Uterus (tissue), 4 donors: ENCODE data around the gene GSTM3. TPM values are rescaled to one million over a fixed set of nuclear protein-coding genes. Genes with fewer than 3 reads are reported as not detected.
A peak's percentile ranks its signal among the peaks of the same experiment; 100 is the strongest.

ENCODE experiments used
- DNase-seq, 2 donors: peaks; one replicate each; pipeline ENCODE4 v3.0.0-alpha.2; 2019 to 2020
- H3K27ac ChIP-seq, 2 donors: fragments of 200-600 bp; sonication (generic); 1 replicate in 1 of 2; 2 replicates in 1 of 2; pipeline ENCODE4 v1.5.1; 2016 to 2018
- H3K27me3 ChIP-seq, 2 donors: fragments of 200-600 bp; sonication (generic); one replicate each; pipeline ENCODE4 v1.5.1; 2018 to 2019; ENCODE audit warnings: control low read depth in 1 of 2
- H3K36me3 ChIP-seq, 2 donors: fragments of 200-600 bp; sonication (generic); one replicate each; pipeline ENCODE4 v1.5.1; 2019; ENCODE audit warnings: control low read depth in 1 of 2
- H3K4me1 ChIP-seq, 2 donors: fragments of 200-600 bp; sonication (generic); one replicate each; pipeline ENCODE4 v1.5.1; 2018 to 2019; ENCODE audit warnings: control low read depth in 1 of 2
- H3K4me3 ChIP-seq, 2 donors: fragments of 200-600 bp; sonication (generic); 1 replicate in 1 of 2; 2 replicates in 1 of 2; pipeline ENCODE4 v1.5.1; 2018 to 2019; ENCODE audit warnings: mild to moderate bottlenecking in 1 of 2
- H3K9me3 ChIP-seq, 2 donors: fragments of 200-600 bp; sonication (generic); one replicate each; pipeline ENCODE4 v1.5.1; 2019; ENCODE audit warnings: control low read depth in 1 of 2
- CTCF ChIP-seq, 4 experiments: fragments of 200-600 bp in 2 of 4; fragments of 450-650 bp in 2 of 4; sonication (generic) in 2 of 4; IDR thresholded peaks; one replicate each; pipeline ENCODE4 v1.5.1; 2016 to 2019; ENCODE audit warnings: antibody characterized with exemption in 4 of 4, mild to moderate bottlenecking in 2 of 4, moderate library complexity in 1 of 4
- POLR2A ChIP-seq, 2 donors: fragments of 450-650 bp; IDR thresholded peaks; one replicate each; pipeline ENCODE4 v1.6.1; 2016; ENCODE audit warnings: antibody characterized with exemption in 2 of 2, mild to moderate bottlenecking in 1 of 2, moderate library complexity in 1 of 2
- intact Hi-C: fragments of 100-400 bp; cut with DNase I; formaldehyde crosslinking; loops from one replicate; pipeline ENCODE4 v1.15.1; 2023; ENCODE audit warnings: low total_unique reads
- total RNA-seq, 4 donors: library from RNA; depleted of rRNA in 3 of 4; stranded (reverse); fragments of >200 nt in 3 of 4; gene quantifications; one replicate each; pipeline versions ENCODE4 v1.1.0 to v1.2.4, GENCODE V29; 2014 to 2023
- donor health status: DM: yes; HTN: yes; CAD: no.

The GSTM3 gene
- total RNA-seq, 4 donors from 2014 or later = 39.1 to 104 (median 61.0) TPM

- Histone ChIP-seq H3K27ac (no peak overlapping the region), H3K9me3 (no peaks in the 10 kb centered on the region), H3K36me3 (no peaks in the 10 kb centered on the region), H3K4me3 (no peak overlapping the region), H3K27me3 (no peaks in the 10 kb centered on the region), H3K4me1 (no peaks in the 10 kb centered on the region)
- TF ChIP-seq POLR2A (IDR thresholded peaks at IDR 0.05) (no peak), CTCF (IDR thresholded peaks at IDR 0.05) (no peak)
- DNase-seq = peak in 1 of 2 donors; percentile 2
- intact Hi-C loops = loop anchor here (5.0 kb wide), 1 partner anchor 192 kb away; no protein-coding TSS in a partner anchor
These were observed 44.7 kb upstream of the GSTM3 start for GRCh38 chr1:109785446-109786111.

- DNase-seq = no peak
- H3K4me1 ChIP-seq = no peaks in the 10 kb centered on the region
These were observed 43.9 kb upstream of the GSTM3 start for GRCh38 chr1:109784551-109785252.

GRCh38 chr1:109783436-109783835 is 42.6 kb upstream of the GSTM3 start:
- TF ChIP-seq POLR2A (IDR thresholded peaks at IDR 0.05) (no peak), CTCF (IDR thresholded peaks at IDR 0.05) (no peak)
- intact Hi-C loops = no loop called here
- H3K27ac ChIP-seq = peak overlapping the region; percentile 30 to 33
- no peaks in the 10 kb centered on the region for H3K4me1 ChIP-seq
- no peak for DNase-seq
- no peaks in the 10 kb centered on the region for H3K27me3 ChIP-seq
- H3K4me3 ChIP-seq = no peak overlapping the region
- H3K9me3 ChIP-seq = no peaks in the 10 kb centered on the region
- H3K36me3 ChIP-seq = no peaks in the 10 kb centered on the region

More at GRCh38 chr1:109784551-109785252, 43.9 kb upstream of the GSTM3 start:
- Histone ChIP-seq H3K27ac (no peak overlapping the region), H3K9me3 (no peaks in the 10 kb centered on the region), H3K27me3 (no peaks in the 10 kb centered on the region), H3K36me3 (no peaks in the 10 kb centered on the region), H3K4me3 (no peak overlapping the region)
- intact Hi-C loops = loop anchor here (5.0 kb wide), 1 partner anchor 193 kb away; no protein-coding TSS in a partner anchor
- TF ChIP-seq CTCF (IDR thresholded peaks at IDR 0.05) = no peak
- no peak for TF ChIP-seq POLR2A (IDR thresholded peaks at IDR 0.05)

GRCh38 chr1:109782927-109783326 is 42.1 kb upstream of the GSTM3 start:
- intact Hi-C loops = no loop called here
- no peak overlapping the region for H3K4me3 ChIP-seq
- DNase-seq = no peak
- H3K4me1 ChIP-seq = no peaks in the 10 kb centered on the region
- H3K27me3 ChIP-seq = no peaks in the 10 kb centered on the region
- H3K36me3 ChIP-seq = no peaks in the 10 kb centered on the region
- TF ChIP-seq CTCF (IDR thresholded peaks at IDR 0.05) = no peak
- TF ChIP-seq POLR2A (IDR thresholded peaks at IDR 0.05) = no peak
- no peaks in the 10 kb centered on the region for H3K9me3 ChIP-seq
- H3K27ac ChIP-seq = peak overlapping the region; percentile 30 to 33

- DNase-seq = no peak
These were observed 41.7 kb upstream of the GSTM3 start for GRCh38 chr1:109782514-109782913.

More at GRCh38 chr1:109782514-109782913, 41.7 kb upstream of the GSTM3 start:
- intact Hi-C loops = no loop called here
- Histone ChIP-seq H3K4me1 (no peaks in the 10 kb centered on the region), H3K36me3 (no peaks in the 10 kb centered on the region), H3K27me3 (no peaks in the 10 kb centered on the region), H3K4me3 (no peak overlapping the region), H3K9me3 (no peaks in the 10 kb centered on the region), H3K27ac (peak overlapping the region; percentile 30 to 33)
- TF ChIP-seq POLR2A (IDR thresholded peaks at IDR 0.05) = no peak
- no peak for TF ChIP-seq CTCF (IDR thresholded peaks at IDR 0.05)
